Gastroesophageal sphincter (tissue), 4 donors: ENCODE measurements around the gene ACTR3. TPM values are rescaled to one million over a fixed set of nuclear protein-coding genes. Genes with fewer than 3 reads are reported as not detected.

ENCODE experiments used
- ATAC-seq: fragments of 150-250 bp; one replicate; pipeline ENCODE4 v1.9.1; 2016; ENCODE audit warnings: mild to moderate bottlenecking, moderate library complexity
- H3K27ac ChIP-seq, 4 donors: fragments of 200-600 bp; sonication (generic) in 3 of 4; 1 replicate in 3 of 4; 2 replicates in 1 of 4; pipeline ENCODE4 v1.5.1; 2016 to 2019
- H3K27me3 ChIP-seq: fragments of 200-600 bp; sonication (generic); one replicate; pipeline ENCODE4 v1.5.1; 2019
- H3K36me3 ChIP-seq, 2 donors: fragments of 200-600 bp; sonication (generic); one replicate each; pipeline ENCODE4 v1.5.1; 2019; ENCODE audit warnings: control low read depth in 1 of 2
- H3K4me1 ChIP-seq, 3 donors: fragments of 200-600 bp; sonication (generic); 1 replicate in 2 of 3; 2 replicates in 1 of 3; pipeline ENCODE4 v1.5.1; 2016 to 2019; ENCODE audit warnings: control low read depth in 2 of 3
- H3K4me3 ChIP-seq, 2 donors: fragments of 200-600 bp; sonication (generic); one replicate each; pipeline ENCODE4 v1.5.1; 2019; ENCODE audit warnings: mild to moderate bottlenecking in 1 of 2, moderate library complexity in 1 of 2
- H3K9me3 ChIP-seq, 3 donors: fragments of 200-600 bp; sonication (generic); one replicate each; pipeline ENCODE4 v1.5.1; 2017 to 2019; ENCODE audit warnings: control low read depth in 2 of 3
- EP300 ChIP-seq: sonication (generic); formaldehyde crosslinking; IDR thresholded peaks from one replicate; pipeline ENCODE4 v1.6.1; 2017; ENCODE audit warnings: antibody characterized with exemption, mild to moderate bottlenecking
- POLR2A ChIP-seq, 2 donors: fragments of 450-650 bp; IDR thresholded peaks; one replicate each; pipeline ENCODE4 v1.6.1; 2017; ENCODE audit warnings: antibody characterized with exemption in 2 of 2, mild to moderate bottlenecking in 2 of 2, moderate library complexity in 1 of 2
- POLR2AphosphoS5 ChIP-seq: sonication (generic); formaldehyde crosslinking; IDR thresholded peaks from one replicate; pipeline ENCODE4 v1.6.1; 2017; ENCODE audit warnings: antibody characterized with exemption
- WGBS, 2 donors: methylation state at CpG; one replicate each; pipeline ENCODE4 v1.1.5; 2018; ENCODE audit warnings: low coverage in 1 of 2; 5-methylcytosine and 5-hydroxymethylcytosine counted together
- total RNA-seq, 4 donors: library from RNA; depleted of rRNA; stranded (reverse); fragments of >200 nt; gene quantifications; one replicate each; pipeline ENCODE4 v1.1.0, GENCODE V29; 2016
- TF ChIP-seq, protein P1 (sequence below), 4 experiments: fragments of 200-600 bp in 2 of 4; fragments of 450-650 bp in 2 of 4; sonication (generic) in 1 of 4; IDR thresholded peaks; one replicate each; pipeline ENCODE4 v1.5.1; 2017 to 2019; ENCODE audit warnings: antibody characterized with exemption in 4 of 4, mild to moderate bottlenecking in 2 of 4, moderate library complexity in 2 of 4

Gene ACTR3
- total RNA-seq, 4 donors from 2014 or later, result 181 to 266 (median 200) TPM

DNA sequence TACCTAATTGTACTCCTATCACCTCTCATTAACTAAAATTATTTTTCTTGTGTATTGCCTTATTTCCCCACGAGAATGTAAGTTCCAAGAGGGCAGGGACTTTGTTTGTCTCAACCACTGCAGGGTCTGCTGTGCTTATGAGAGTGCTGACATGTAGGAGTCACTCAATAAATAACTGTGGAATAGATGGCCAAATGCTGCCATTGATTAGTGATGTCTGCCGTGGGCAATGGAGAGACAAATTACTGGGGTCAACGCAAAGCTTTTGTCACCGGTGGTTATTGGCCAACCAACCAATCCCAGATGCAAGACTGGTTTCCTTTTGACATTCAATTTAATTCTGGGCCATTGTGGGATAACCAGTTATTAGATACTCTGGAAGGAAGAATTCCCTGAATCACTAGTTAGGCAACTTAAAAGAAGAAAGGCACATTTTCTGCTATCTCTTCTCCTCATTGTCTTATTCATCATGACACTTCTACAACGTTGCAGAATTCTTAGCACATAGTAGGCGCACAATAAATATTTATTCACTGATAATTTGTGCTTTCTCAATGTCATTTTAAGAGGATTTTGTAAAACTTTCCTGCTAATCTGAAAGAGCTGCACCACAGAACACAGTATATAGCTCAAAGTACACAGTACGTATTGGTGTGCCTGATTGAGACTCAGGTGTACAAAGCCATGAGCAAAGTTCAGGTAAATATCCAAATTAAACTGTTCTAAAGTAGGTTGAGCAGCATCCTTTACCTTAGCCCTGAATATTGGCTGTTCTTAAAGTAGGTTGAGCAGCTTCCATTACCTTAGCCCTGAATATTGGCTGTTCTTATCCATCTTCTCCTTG lies 95.9 kb downstream of the ACTR3 start:
- 84 to 93% methylated on average over 4 to 6 of the region's 7 CpGs for WGBS, 2 donors
- H3K4me3 ChIP-seq, result no peak overlapping the region
- no peak for ATAC-seq

GRCh38 chr2:113986762-113987290 lies 96.9 kb downstream of the ACTR3 start:
- H3K36me3 ChIP-seq, result no peaks in the 10 kb centered on the region
- H3K27ac ChIP-seq, result no peak overlapping the region
- no peaks in the 10 kb centered on the region for H3K4me1 ChIP-seq
- TF ChIP-seq EP300, result no peak
- TF ChIP-seq, protein P1, sequence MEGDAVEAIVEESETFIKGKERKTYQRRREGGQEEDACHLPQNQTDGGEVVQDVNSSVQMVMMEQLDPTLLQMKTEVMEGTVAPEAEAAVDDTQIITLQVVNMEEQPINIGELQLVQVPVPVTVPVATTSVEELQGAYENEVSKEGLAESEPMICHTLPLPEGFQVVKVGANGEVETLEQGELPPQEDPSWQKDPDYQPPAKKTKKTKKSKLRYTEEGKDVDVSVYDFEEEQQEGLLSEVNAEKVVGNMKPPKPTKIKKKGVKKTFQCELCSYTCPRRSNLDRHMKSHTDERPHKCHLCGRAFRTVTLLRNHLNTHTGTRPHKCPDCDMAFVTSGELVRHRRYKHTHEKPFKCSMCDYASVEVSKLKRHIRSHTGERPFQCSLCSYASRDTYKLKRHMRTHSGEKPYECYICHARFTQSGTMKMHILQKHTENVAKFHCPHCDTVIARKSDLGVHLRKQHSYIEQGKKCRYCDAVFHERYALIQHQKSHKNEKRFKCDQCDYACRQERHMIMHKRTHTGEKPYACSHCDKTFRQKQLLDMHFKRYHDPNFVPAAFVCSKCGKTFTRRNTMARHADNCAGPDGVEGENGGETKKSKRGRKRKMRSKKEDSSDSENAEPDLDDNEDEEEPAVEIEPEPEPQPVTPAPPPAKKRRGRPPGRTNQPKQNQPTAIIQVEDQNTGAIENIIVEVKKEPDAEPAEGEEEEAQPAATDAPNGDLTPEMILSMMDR (IDR thresholded peaks at IDR 0.05), result no peak
- no peak for TF ChIP-seq POLR2A (IDR thresholded peaks at IDR 0.05)
- TF ChIP-seq POLR2AphosphoS5, result no peak
- no peaks in the 10 kb centered on the region for H3K9me3 ChIP-seq
- no peak overlapping the region for H3K4me3 ChIP-seq
- WGBS, 2 donors, result 73 to 88% methylated on average over 3 to 4 of the region's 4 CpGs
- H3K27me3 ChIP-seq, result no peaks in the 10 kb centered on the region
- ATAC-seq, result no peak

More for the DNA sequence above, 95.9 kb downstream of the ACTR3 start:
- H3K27me3 ChIP-seq, result no peaks in the 10 kb centered on the region
- TF ChIP-seq POLR2AphosphoS5 (no peak), POLR2A (IDR thresholded peaks at IDR 0.05) (no peak), EP300 (no peak)
- TF ChIP-seq, protein P1 (IDR thresholded peaks at IDR 0.05), result no peak
- H3K36me3 ChIP-seq, result no peaks in the 10 kb centered on the region
- H3K4me1 ChIP-seq, result no peaks in the 10 kb centered on the region
- no peaks in the 10 kb centered on the region for H3K9me3 ChIP-seq
- H3K27ac ChIP-seq, result no peak overlapping the region

GRCh38 chr2:113992090-113992489 lies 102.2 kb downstream of the ACTR3 start:
- TF ChIP-seq, protein P1 (IDR thresholded peaks at IDR 0.05), result no peak
- TF ChIP-seq POLR2AphosphoS5 (no peak), POLR2A (IDR thresholded peaks at IDR 0.05) (no peak), EP300 (no peak)
- H3K27ac ChIP-seq, result no peak overlapping the region
- no peaks in the 10 kb centered on the region for H3K27me3 ChIP-seq
- no peaks in the 10 kb centered on the region for H3K36me3 ChIP-seq
- no peaks in the 10 kb centered on the region for H3K4me1 ChIP-seq
- 43% methylated on average over 1 of the region's 1 CpG; no CpG with 5 or more reads in 1 of the 2 donors for WGBS, 2 donors
- no peak for ATAC-seq
- H3K9me3 ChIP-seq, result no peaks in the 10 kb centered on the region
- no peak overlapping the region for H3K4me3 ChIP-seq

DNA sequence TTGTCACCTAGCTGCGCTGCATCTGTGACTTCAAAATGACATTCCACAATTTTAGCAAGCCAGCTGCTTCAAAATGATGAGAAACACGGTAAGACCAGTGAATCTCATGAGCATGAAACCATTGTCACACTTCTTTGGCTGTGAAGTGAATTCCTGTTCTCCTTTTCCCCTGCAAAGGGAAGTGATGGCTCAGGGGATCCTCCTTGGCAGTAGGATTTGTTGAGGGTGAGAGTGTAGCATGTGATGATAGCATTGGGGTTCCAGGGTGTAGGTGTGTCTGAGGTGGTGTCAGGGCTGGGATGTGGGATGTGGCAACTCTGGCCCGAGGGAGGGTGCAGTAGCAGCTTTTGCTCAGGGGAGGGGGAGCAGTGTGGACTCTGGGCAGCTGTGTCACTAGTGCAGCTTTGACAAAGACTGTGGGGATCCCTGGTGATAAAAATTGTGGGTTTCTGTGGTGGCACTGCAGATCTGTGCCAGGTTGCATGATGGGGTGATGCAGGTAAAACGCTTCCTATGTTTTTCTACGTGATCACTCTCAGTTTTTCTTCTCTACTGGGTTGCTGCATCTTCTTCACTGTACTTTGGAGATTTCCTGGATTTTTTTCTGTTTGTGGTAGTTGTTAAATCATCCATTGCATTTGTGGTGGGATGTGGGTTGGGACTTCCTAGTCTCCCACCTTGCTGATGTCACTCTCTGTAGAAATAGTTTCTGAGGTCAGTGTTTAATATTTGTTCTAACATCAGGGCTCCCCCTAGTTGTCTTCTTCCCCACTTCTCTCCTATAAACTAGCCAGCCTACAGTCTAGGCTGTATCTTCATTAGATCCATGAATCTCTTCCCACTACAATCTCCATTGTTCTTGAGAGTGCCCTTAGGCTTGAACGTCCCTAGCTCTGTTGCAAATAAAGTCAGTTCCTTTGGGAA lies 107.0 kb downstream of the ACTR3 start:
- no peaks in the 10 kb centered on the region for H3K36me3 ChIP-seq
- no peaks in the 10 kb centered on the region for H3K9me3 ChIP-seq
- WGBS, 2 donors, result 78 to 80% methylated on average over 5 of the region's 6 CpGs
- H3K27me3 ChIP-seq, result no peaks in the 10 kb centered on the region
- no peak for ATAC-seq
- TF ChIP-seq POLR2A (IDR thresholded peaks at IDR 0.05), result no peak
- no peak for TF ChIP-seq POLR2AphosphoS5
- no peak for TF ChIP-seq EP300
- TF ChIP-seq, protein P1 (IDR thresholded peaks at IDR 0.05), result no peak
- H3K4me1 ChIP-seq, result no peaks in the 10 kb centered on the region
- no peak overlapping the region for H3K27ac ChIP-seq
- H3K4me3 ChIP-seq, result no peak overlapping the region
